NCI-H446 treated with DMSO at 0.1 percent for 48 hours (cell line): ENCODE measurements around the gene HSPG2.
"Not testable (repeated sequence)": the region's sequence is repeated elsewhere in the genome, so short reads cannot be mapped to it uniquely, and the experiment has no call there.

Experiments
- DNase-seq: peaks from one replicate; lab custom pipeline; 2025; lab: John Stamatoyannopoulos, UW

Gene HSPG2

DNA sequence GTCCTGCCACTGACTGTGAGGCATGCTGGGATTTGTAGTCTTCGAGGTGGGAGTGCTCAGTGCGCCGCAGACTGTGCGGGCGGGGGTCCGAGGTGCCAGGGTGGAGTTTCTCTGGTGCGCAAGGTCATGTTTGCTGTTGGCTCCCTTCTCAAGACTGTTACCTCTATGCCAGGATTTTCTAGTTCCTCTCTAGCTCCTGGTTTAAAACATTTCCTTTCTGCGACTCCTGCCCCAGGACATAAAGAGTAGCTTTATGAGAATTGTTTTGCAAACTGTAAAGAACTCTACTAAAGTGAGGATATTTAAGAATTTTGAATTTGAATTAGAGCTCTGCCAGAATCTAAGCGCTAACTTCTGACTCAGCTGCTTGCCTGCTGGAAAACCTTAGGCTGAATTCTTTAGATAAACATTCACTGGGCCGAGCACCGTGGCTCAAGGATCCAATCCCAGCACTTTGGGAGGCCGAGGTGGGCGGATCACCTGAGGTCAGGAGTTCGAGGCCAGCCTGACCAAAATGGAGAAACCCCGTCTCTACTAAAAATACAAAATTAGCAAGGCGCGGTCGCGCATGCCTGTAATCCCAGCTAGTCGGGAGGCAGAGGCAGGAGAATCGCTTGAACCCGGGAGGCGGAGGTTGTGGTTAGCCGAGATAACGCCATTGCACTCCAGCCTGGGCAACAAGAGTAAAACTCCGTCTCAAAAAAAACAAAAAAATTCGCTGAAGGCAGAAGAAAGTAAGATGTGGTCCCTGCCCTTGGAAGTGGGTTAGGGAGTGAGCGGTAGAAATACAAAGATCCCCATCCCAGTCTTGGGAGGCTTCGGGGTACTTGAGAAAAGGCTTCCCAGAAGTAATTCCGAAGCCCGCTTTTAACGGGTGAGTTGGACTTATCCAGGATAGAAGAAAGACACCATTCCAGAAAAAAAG is 153.2 kb downstream of the HSPG2 start:
- peak; percentile 95 for DNase-seq

DNA sequence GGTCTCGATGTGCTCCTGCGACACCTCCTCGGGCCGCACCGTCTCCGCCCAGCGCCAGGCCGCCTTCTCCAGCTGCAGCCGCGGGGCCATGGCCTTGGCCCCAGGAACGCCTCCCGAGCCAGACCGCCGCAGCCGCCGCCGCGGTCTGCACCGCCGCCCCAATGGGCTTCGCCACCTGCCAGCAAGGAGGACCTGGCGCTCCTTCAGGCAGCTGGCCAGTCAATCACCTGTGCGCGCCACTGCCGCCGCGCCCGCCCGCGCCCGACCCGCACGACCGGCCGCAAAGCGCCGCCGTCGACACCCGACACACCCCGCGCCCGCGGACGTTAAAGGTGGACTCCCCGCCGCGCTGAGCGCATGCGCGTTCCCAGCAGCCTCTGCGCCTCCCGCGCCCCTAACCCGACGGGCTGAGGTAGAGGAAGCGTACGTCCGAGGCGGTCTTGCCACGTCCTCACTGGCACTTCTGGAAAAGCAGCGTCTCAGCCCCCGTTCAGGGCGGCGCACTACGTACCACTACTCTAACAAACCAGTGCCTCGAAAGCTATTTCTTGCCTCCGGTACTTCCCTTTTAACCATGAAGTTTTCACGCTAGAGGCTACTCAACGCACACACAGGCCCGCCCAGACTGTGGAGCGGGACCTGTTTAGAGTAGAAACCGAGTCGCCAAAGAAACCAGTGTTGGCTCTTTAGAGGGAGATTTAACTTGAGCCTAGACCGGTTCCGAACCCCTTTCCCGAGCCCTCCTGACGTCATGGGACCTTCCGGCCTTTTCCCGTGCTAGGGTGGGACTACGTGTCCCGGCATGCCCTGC is 154.0 kb downstream of the HSPG2 start, which contains the start of gene USP48:
USP48 (minus strand) TSS at position 282 of the 811 bp plus-strand sequence; CDS start at position 90, 192 bp downstream.
- DNase-seq = peak; percentile 90

DNA sequence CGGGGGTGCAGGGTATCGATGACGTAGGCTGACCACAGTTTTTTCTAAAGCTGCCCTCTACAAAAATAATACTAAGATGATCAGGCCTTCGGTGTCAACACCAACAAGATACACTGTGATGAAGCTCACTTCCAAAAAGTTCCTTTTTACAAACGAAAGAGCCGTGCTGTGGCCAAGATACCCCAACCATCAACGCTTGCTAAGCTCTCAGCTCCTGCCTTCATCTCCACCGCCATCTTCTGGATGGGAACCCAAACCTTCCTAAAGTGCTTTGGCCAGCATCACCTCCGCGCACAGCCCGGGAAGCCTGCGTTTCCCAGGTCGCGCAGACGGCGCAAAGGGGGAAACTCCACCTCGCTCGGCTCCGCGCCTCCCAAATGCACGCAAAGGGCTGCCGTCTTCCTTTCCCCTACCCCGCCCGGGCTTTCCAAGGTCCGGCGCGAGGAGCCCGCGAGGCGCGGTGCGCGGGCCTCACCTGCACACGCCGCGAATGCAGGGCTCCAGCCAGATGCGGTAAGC is 154.7 kb downstream of the HSPG2 start:
- DNase-seq = peak; percentile 28

DNA sequence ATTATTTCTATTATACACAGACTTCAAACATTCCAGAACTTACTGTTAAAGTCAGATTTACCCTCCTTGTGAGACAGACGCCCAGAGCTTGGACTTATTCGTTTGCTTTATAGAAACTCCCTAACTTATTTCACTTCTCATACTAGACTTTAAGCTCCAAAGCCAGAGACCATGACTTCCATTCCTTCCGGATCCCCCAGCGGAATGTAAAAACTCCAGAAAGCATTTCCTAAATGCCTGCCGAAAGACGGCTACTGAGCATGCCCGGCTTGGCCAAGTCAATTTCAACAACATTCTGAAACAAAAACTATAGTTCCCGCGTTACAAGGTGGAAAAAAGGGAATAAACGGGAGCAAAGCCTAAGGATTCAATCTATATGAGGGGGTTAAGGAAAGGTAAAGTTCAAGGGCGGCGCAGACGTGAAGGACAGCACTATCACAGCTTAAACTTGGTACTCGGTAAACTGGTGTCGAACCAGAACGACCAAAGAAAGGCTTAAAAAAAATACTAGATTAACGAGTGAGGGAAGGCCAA is 155.2 kb downstream of the HSPG2 start:
- DNase-seq = no peak

DNA sequence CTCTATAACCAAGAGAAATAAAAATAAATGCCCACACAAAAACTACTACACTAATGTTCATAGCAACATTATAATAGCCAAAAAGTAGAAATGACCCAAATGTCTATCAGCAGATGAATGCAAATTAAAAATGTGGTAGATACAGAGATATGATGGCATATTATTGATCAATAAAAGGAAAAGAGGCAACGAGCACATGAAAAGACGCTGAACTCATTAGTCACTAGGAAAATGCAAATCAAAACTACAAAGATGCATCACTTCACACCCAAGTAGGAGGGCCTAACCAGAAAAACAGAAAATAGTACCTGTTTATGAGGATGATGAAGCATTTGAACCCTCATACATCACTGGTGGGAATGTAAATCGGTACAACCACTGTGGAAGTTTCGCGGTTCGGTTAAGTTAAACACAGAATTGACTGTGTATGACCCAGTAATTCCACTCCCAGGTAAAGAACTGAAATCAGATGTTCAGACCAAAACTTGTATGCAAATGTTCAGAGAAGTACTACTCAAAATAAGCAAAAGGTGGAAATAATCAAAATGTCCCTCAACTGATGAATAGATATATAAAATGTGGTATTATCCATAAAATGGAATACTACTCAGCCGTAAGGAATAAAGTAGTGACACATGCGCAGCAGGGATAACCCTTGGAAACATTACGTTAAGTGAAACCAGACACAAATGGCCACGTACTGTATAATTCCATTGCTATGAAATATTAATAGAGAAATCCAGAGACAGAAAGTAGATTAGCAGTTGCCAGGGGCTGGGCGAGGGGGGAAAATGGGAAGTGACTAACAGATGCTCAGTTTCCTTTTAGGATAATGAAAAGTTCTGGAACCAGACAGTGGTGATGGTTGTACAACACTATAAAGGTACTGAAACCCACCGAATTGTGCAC is 157.2 kb downstream of the HSPG2 start:
- no peak for DNase-seq

DNA sequence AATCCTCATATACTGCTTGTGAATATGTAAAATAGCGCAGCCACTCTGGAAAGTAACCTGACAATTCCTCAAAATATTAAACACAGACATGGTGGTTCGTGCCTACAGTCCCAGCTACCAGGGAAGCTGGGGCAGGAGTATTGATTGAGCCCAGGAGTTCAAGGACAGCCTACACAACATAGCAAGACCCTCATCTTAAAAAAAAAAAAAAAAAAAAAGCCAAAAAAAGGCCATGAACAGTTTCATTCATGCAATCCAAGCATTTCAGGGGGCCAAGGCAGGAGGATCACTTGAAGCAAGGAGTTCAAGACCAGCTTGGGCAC is 158.7 kb downstream of the HSPG2 start:
- DNase-seq = no peak

DNA sequence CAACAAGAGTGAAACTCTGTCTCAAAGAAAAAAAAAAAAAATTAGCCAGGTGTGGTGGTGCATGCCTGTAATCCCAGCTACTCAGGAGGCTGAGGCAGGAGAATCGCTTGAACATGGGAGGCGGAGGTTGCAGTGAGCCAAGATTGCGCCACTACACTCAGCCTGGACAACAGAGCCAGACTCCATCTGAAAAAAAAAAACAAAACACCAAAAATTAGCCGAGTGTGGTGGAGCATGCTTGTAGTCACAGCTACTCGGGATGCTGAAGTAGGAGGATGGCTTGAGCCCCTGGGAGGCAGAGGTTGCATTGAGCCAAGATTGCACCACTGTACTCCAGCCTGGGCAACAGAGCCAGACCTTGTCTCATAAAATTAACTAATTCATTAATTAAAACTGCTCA is 160.2 kb downstream of the HSPG2 start:
- DNase-seq = not testable (repeated sequence)

DNA sequence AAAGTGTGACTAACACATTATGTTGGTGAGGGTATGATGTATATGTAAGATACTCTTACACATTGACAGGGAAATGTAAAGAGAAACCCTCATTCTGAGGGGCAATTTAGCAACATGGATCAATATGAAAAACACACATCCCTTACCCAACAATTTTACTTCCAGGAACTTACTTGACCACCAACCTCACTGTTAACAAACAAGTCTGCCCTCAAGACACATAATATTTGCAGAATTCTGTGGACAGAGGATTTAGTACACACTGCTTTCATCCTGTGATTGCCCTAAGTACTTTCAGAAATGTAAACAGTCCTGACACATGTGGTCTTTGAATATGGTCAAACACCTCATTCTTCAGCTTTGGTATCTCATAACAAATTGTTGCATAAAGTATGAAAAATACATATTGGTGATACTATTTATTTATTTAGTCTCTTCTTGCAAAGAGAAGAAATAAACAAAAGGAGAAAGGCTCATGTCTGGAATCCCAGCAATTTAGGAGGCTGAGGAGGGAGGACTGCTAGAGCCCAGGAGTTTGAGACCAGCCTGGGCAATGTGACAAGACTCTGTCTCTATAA is 161.0 kb downstream of the HSPG2 start:
- no peak for DNase-seq

DNA sequence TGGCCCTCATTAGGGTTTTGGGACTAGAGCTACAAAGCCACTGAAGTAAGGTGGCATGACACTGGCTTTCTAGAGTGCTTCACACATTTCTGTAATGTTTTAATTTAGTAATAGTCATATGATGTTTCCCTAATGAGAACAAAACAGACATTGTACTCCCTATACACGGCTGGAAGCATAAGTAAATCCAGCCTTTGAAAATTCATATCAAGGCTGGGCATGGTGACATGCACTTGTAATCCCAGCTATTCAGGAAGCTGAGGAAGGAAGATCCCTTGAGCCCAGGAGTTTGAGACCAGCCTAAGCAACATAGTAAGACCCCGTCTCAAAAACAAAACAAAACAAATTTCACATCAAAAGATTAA is 161.6 kb downstream of the HSPG2 start:
- DNase-seq = no peak

DNA sequence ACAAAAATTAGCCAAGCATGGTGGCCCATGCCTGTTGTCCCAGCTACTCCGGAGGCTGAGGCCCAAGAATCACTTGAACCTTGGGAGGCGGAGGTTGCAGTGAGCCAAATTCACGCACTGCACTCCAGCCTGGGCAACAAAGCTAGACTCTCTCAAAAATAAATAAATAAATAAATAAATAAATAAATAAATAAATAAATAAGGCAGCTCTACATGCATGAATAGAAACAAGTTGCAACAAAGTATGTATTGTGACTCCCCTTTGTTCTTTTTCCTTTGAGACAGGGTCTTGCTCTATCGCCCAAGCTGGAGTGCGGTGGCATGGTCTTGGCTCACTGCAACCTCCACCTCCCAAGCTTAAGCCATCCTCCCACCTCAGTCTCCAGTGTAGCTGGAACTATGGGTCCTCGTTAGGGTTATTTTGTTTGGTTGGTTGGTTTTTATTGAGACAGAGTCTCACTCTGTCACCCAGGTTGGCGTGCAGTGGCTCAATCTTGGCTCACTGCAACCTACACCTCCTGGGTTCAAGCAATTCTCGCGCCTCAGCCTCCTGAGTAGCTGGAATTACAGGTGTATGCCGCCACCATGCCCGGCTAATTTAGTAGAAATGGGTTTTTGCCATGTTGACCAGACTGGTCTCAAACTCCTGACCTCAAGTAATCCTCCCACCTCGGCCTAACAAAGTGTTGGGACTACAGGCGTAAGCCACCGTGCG is 162.1 kb downstream of the HSPG2 start:
- no peak for DNase-seq

DNA sequence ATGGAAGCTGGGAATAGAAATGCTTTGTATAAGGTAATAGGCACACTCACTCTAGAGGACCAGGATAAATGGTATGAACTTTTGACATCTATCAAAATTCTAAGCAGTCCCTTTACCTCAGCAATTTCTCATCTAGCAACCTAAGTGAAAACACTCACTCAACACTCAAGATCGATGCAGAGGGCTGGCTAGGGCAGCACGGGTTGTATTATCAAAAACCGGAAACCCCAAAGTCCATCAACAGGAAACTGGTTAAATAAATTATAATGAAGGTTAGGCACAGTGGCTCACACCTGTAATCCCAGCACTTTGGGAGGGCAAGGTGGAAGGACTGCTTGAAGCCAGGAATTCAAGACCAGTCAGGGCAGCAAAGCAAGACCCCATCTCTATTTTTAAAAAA is 163.5 kb downstream of the HSPG2 start:
- no peak for DNase-seq
